OCI-LY1 (cell line): Measurements from ENCODE around the gene GBP4.

ENCODE experiments used
- EZH2 ChIP-seq: fragments of 200-600 bp; sonication (generic), shearing (Covaris generic); IDR thresholded peaks from 2 replicates; pipeline ENCODE4 v1.8.0; 2017; ENCODE audit warnings: borderline replicate concordance, mixed run types, mild to moderate bottlenecking, antibody characterized with exemption, low read length, moderate library complexity, mixed read lengths
- TF ChIP-seq, protein P1 (sequence below): fragments of 200-600 bp; sonication (generic), shearing (Covaris generic); IDR thresholded peaks from 2 replicates; pipeline ENCODE4 v1.5.1; 2017; ENCODE audit warnings: mild to moderate bottlenecking, antibody characterized with exemption, low read length, moderate library complexity, mixed read lengths

DNA sequence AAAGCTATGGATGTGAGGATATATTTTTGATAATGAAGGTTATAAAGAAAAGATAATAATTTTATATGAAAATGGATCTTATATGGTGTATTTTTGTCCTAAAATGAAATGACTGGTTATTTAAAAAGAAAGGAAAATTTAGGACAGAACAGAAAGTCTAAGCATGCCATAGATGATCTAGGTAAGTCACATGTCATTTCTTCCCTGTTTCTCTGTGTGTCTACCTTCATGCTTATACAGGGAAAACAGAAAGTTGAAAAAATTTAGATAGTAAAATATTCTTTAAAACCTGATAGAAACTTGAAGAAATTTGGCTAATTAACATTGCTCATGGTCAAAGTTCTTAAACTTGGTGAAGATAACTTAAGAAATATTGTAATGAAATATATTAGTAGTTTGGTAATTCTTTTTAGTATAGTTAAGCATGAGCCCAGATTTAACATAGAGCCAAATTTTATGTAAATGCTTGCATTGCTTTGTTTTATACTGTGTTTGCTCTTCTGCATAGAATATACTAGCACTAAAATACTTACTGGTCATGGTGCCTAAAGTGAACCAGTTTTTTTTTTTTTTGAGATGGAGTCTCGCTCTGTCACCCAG is 12.4 kb upstream of the GBP4 start:
- TF ChIP-seq, protein P1, sequence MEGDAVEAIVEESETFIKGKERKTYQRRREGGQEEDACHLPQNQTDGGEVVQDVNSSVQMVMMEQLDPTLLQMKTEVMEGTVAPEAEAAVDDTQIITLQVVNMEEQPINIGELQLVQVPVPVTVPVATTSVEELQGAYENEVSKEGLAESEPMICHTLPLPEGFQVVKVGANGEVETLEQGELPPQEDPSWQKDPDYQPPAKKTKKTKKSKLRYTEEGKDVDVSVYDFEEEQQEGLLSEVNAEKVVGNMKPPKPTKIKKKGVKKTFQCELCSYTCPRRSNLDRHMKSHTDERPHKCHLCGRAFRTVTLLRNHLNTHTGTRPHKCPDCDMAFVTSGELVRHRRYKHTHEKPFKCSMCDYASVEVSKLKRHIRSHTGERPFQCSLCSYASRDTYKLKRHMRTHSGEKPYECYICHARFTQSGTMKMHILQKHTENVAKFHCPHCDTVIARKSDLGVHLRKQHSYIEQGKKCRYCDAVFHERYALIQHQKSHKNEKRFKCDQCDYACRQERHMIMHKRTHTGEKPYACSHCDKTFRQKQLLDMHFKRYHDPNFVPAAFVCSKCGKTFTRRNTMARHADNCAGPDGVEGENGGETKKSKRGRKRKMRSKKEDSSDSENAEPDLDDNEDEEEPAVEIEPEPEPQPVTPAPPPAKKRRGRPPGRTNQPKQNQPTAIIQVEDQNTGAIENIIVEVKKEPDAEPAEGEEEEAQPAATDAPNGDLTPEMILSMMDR, result no peak
- no peak for TF ChIP-seq EZH2
